Bronchial epithelial cell (primary cell): ENCODE data around the gene SMAP2. TPM values are rescaled to one million over a fixed set of nuclear protein-coding genes. Genes with fewer than 3 reads are reported as not detected.

Experiments
- DNase-seq: peaks from one replicate; pipeline ENCODE4 v3.0.0-alpha.2; 2010; ENCODE audit warnings: low read depth
- FAIRE-seq: peaks from 2 replicates; lab custom pipeline; 2011; peaks lifted over from hg19 to GRCh38; lab: Jason Lieb, UNC
- H3K27me3 ChIP-seq: 2 replicates; pipeline ENCODE4 v1.5.1; 2011; ENCODE audit warnings: low read length; ENCODE audit not compliant: control insufficient read depth, insufficient read depth
- H3K36me3 ChIP-seq: 2 replicates; pipeline ENCODE4 v1.5.1; 2011; ENCODE audit warnings: low read length; ENCODE audit not compliant: control insufficient read depth, insufficient read depth
- H3K4me3 ChIP-seq: 2 replicates; pipeline ENCODE4 v1.5.1; 2011; ENCODE audit warnings: mild to moderate bottlenecking, low read depth, low read length, control low read depth
- CTCF ChIP-seq: IDR thresholded peaks from 2 replicates; pipeline ENCODE4 v1.5.1; 2011; ENCODE audit warnings: mild to moderate bottlenecking, moderate library complexity, low read length, control low read depth, inconsistent platforms; ENCODE audit not compliant: insufficient read depth, severe bottlenecking
- total RNA-seq: library from RNA; depleted of rRNA; stranded (reverse); fragments of >200 nt; gene quantifications from 2 replicates; pipeline ENCODE4 v1.2.1, GENCODE V29; 2014

The SMAP2 gene
- total RNA-seq, 1 donor from 2014 or later, result 4.2 TPM

GRCh38 chr1:40422630-40423263, 49.2 kb downstream of the SMAP2 start:
- H3K36me3 ChIP-seq, result no peaks in the 10 kb centered on the region
- H3K27me3 ChIP-seq, result no peaks in the 10 kb centered on the region
- TF ChIP-seq CTCF, result no peak
- DNase-seq (no peak), FAIRE-seq (no peak)
- no peak overlapping the region for H3K4me3 ChIP-seq

- H3K4me3 ChIP-seq, result no peak overlapping the region
- FAIRE-seq (no peak), DNase-seq (no peak)
- TF ChIP-seq CTCF, result no peak
- H3K27me3 ChIP-seq, result no peaks in the 10 kb centered on the region
- H3K36me3 ChIP-seq, result no peaks in the 10 kb centered on the region
These were observed 49.7 kb downstream of the SMAP2 start for GRCh38 chr1:40423264-40423642.

- Histone ChIP-seq H3K36me3 (no peaks in the 10 kb centered on the region), H3K4me3 (no peak overlapping the region), H3K27me3 (no peaks in the 10 kb centered on the region)
- DNase-seq (no peak), FAIRE-seq (no peak)
- TF ChIP-seq CTCF, result no peak
These were observed 50.6 kb downstream of the SMAP2 start for GRCh38 chr1:40423951-40424618.

- FAIRE-seq, result no peak
- no peak for DNase-seq
- no peak for TF ChIP-seq CTCF
- H3K27me3 ChIP-seq, result no peaks in the 10 kb centered on the region
- H3K36me3 ChIP-seq, result no peaks in the 10 kb centered on the region
- no peak overlapping the region for H3K4me3 ChIP-seq
These were observed 51.7 kb downstream of the SMAP2 start for GRCh38 chr1:40425198-40425597.

- H3K36me3 ChIP-seq, result no peaks in the 10 kb centered on the region
- no peak overlapping the region for H3K4me3 ChIP-seq
- H3K27me3 ChIP-seq, result no peaks in the 10 kb centered on the region
- TF ChIP-seq CTCF, result no peak
- DNase-seq (no peak), FAIRE-seq (no peak)
These were observed 57.9 kb downstream of the SMAP2 start for GRCh38 chr1:40431385-40431784.
